Activated gamma-delta T cell (primary cell): ENCODE data around the gene NCOA3.
"Not testable (repeated sequence)": the region's sequence is repeated elsewhere in the genome, so short reads cannot be mapped to it uniquely, and the experiment has no call there.

ENCODE experiments used
- DNase-seq: peaks from one replicate; lab custom pipeline; 2025; lab: John Stamatoyannopoulos, UW

Gene NCOA3

GRCh38 chr20:47468290-47469050 is 33.2 kb upstream of the NCOA3 start:
- DNase-seq, result no peak

GRCh38 chr20:47475419-47476044 is 26.2 kb upstream of the NCOA3 start:
- no peak for DNase-seq

GRCh38 chr20:47476452-47476851 is 25.2 kb upstream of the NCOA3 start:
- DNase-seq, result no peak

- DNase-seq, result no peak
These were observed 22.6 kb upstream of the NCOA3 start for GRCh38 chr20:47479093-47479492.

GRCh38 chr20:47479506-47479905 is 22.2 kb upstream of the NCOA3 start:
- DNase-seq, result no peak

GRCh38 chr20:47480239-47480638 is 21.4 kb upstream of the NCOA3 start:
- no peak for DNase-seq

- DNase-seq, result no peak
These were observed 21.0 kb upstream of the NCOA3 start for GRCh38 chr20:47480705-47481104.

- DNase-seq, result no peak
These were observed 20.1 kb upstream of the NCOA3 start for GRCh38 chr20:47481330-47482216.

- no peak for DNase-seq
These were observed 19.0 kb upstream of the NCOA3 start for GRCh38 chr20:47482705-47483104.

- DNase-seq, result no peak
These were observed 17.4 kb upstream of the NCOA3 start for GRCh38 chr20:47484303-47484702.

GRCh38 chr20:47487175-47487917 is 14.3 kb upstream of the NCOA3 start:
- DNase-seq, result no peak

- no peak for DNase-seq
These were observed 12.2 kb upstream of the NCOA3 start for GRCh38 chr20:47489448-47489872.

GRCh38 chr20:47490795-47491194 is 10.9 kb upstream of the NCOA3 start:
- DNase-seq, result no peak

GRCh38 chr20:47492284-47492683 is 9.4 kb upstream of the NCOA3 start:
- DNase-seq, result no peak

- DNase-seq, result no peak
These were observed 8.3 kb upstream of the NCOA3 start for GRCh38 chr20:47493175-47493962.

GRCh38 chr20:47493963-47494293 is 7.8 kb upstream of the NCOA3 start:
- no peak for DNase-seq

GRCh38 chr20:47494606-47495005 is 7.1 kb upstream of the NCOA3 start:
- not testable (repeated sequence) for DNase-seq

GRCh38 chr20:47496118-47496517 is 5.6 kb upstream of the NCOA3 start:
- DNase-seq, result no peak

- DNase-seq, result no peak
These were observed 3.1 kb upstream of the NCOA3 start for GRCh38 chr20:47498606-47499005.

- DNase-seq, result no peak
These were observed 2.6 kb upstream of the NCOA3 start for GRCh38 chr20:47499053-47499452.

- DNase-seq, result not testable (repeated sequence)
These were observed 1.6 kb upstream of the NCOA3 start for GRCh38 chr20:47500082-47500481.
